SK-N-SH (cell line): Measurements from ENCODE around the gene RALBP1. TPM values are rescaled to one million over a fixed set of nuclear protein-coding genes. Genes with fewer than 3 reads are reported as not detected.

Source experiments
- CTCF ChIA-PET: fragments of 300-600, 350-600 bp; formaldehyde crosslinking; extraction: SDS; loops from one replicate; lab custom pipeline; 2021; lab: Yijun Ruan, JAX
- POLR2A ChIA-PET: fragments of 350-600 bp; sonication (Branson Sonifier 250); formaldehyde crosslinking; extraction: SDS; loops from one replicate; lab custom pipeline; 2020; ENCODE audit warnings: antibody characterized with exemption, inconsistent platforms; lab: Yijun Ruan, JAX
- DNase-seq: peaks from one replicate; pipeline ENCODE4 v3.0.0; 2012
- H2AFZ ChIP-seq: fragments of 200-600 bp; sonication (generic); 2 replicates; pipeline ENCODE4 v1.8.1; 2016; ENCODE audit warnings: antibody characterized with exemption, mild to moderate bottlenecking, low read depth
- H3F3A ChIP-seq: fragments of 200-600 bp; sonication (generic); replicated peaks from 2 replicates; pipeline ENCODE3; 2016; ENCODE audit warnings: antibody characterized with exemption, mild to moderate bottlenecking; ENCODE audit not compliant: insufficient read depth
- H3K27ac ChIP-seq, 2 experiments: fragments of 200-500 bp in 1 of 2; fragments of 200-600 bp in 1 of 2; sonication (Bioruptor generic) in 1 of 2; sonication (generic), shearing (Covaris generic) in 1 of 2; 2 replicates each; pipeline versions ENCODE4 v1.5.1 to v1.6.1; 2014 to 2016; ENCODE audit warnings: low read depth in 2 of 2, inconsistent platforms in 1 of 2, low read length in 1 of 2, mild to moderate bottlenecking in 1 of 2, mixed read lengths in 1 of 2
- H3K27me3 ChIP-seq: fragments of 200-600 bp; sonication (generic), shearing (Covaris generic); 2 replicates; pipeline ENCODE4 v1.6.1; 2016; ENCODE audit warnings: mixed run types; ENCODE audit not compliant: insufficient read depth
- H3K36me3 ChIP-seq, 2 experiments: fragments of 200-500 bp in 1 of 2; fragments of 200-600 bp in 1 of 2; sonication (Bioruptor generic) in 1 of 2; sonication (generic) in 1 of 2; replicated peaks in 1 of 2; 2 replicates each; pipeline versions ENCODE3 to v1.5.1; 2014 to 2016; ENCODE audit warnings: low read length in 1 of 2, mild to moderate bottlenecking in 1 of 2; ENCODE audit not compliant: insufficient read depth in 2 of 2, control insufficient read depth in 1 of 2
- H3K4me1 ChIP-seq, 2 experiments: fragments of 200-500 bp in 1 of 2; fragments of 200-600 bp in 1 of 2; sonication (Bioruptor generic) in 1 of 2; sonication (generic), shearing (Covaris generic) in 1 of 2; 2 replicates each; pipeline versions ENCODE4 v1.5.1 to v1.6.1; 2014 to 2016; ENCODE audit warnings: low read depth in 1 of 2, low read length in 1 of 2, mixed run types in 1 of 2; ENCODE audit not compliant: insufficient read depth in 2 of 2, control insufficient read depth in 1 of 2
- H3K4me2 ChIP-seq: fragments of 200-600 bp; sonication (generic), shearing (Covaris generic); 2 replicates; pipeline ENCODE4 v1.6.1; 2017; ENCODE audit warnings: mixed run types
- H3K4me3 ChIP-seq, 2 experiments: fragments of 200-500 bp in 1 of 2; fragments of 200-600 bp in 1 of 2; sonication (Bioruptor generic) in 1 of 2; sonication (generic), shearing (Covaris generic) in 1 of 2; 2 replicates each; pipeline versions ENCODE4 v1.5.1 to v1.8.1; 2014 to 2016; ENCODE audit warnings: low read depth in 2 of 2, inconsistent platforms in 1 of 2, low read length in 1 of 2, mild to moderate bottlenecking in 1 of 2, mixed read lengths in 1 of 2, moderate library complexity in 1 of 2
- H3K79me2 ChIP-seq: fragments of 200-600 bp; sonication (generic); 2 replicates; pipeline ENCODE4 v1.8.1; 2017; ENCODE audit warnings: mild to moderate bottlenecking; ENCODE audit not compliant: insufficient read depth
- H3K9ac ChIP-seq: fragments of 200-600 bp; sonication (generic); 2 replicates; pipeline ENCODE4 v1.6.1; 2017; ENCODE audit warnings: mixed run types
- H3K9me2 ChIP-seq: fragments of 200-600 bp; sonication (generic); 2 replicates; pipeline ENCODE4 v1.6.1; 2017; ENCODE audit warnings: mixed run types
- H3K9me3 ChIP-seq: fragments of 200-600 bp; sonication (generic); 2 replicates; pipeline ENCODE4 v1.6.1; 2017; ENCODE audit warnings: mixed run types, mild to moderate bottlenecking, moderate library complexity
- H4K20me1 ChIP-seq: fragments of 200-600 bp; sonication (generic); 2 replicates; pipeline ENCODE4 v1.6.1; 2017; ENCODE audit warnings: mild to moderate bottlenecking, mixed run types; ENCODE audit not compliant: insufficient read depth
- CHD2 ChIP-seq: fragments of 150-350 bp; IDR thresholded peaks from 2 replicates; pipeline ENCODE4 v1.6.1; 2018; ENCODE audit warnings: low read length; ENCODE audit not compliant: partially characterized antibody
- ELF1 ChIP-seq: IDR thresholded peaks from 2 replicates; pipeline ENCODE4 v1.4.0; 2012
- EZH2phosphoT487 ChIP-seq: fragments of 200-600 bp; sonication (generic); IDR thresholded peaks from 2 replicates; pipeline ENCODE4 v1.6.1; 2017; ENCODE audit warnings: low read depth, mixed run types, mild to moderate bottlenecking, antibody characterized with exemption, moderate library complexity, borderline replicate concordance
- FOSL2 ChIP-seq: IDR thresholded peaks from 2 replicates; pipeline ENCODE4 v1.4.0; 2012; ENCODE audit warnings: low read depth, mild to moderate bottlenecking, moderate library complexity, borderline replicate concordance
- FOXJ3 ChIP-seq: sonication (generic); formaldehyde crosslinking; IDR thresholded peaks from 2 replicates; pipeline ENCODE4 v1.5.1; 2020; ENCODE audit warnings: mild to moderate bottlenecking, missing genetic modification reagents
- FOXM1 ChIP-seq: IDR thresholded peaks from 2 replicates; pipeline ENCODE4 v1.4.0; 2012; ENCODE audit warnings: low read depth, mild to moderate bottlenecking
- GATA2 ChIP-seq: sonication (generic); formaldehyde crosslinking; IDR thresholded peaks from 2 replicates; pipeline ENCODE4 v1.5.0; 2020; ENCODE audit warnings: mild to moderate bottlenecking, missing genetic modification reagents
- JUND ChIP-seq: IDR thresholded peaks from 2 replicates; pipeline ENCODE4 v1.4.0; 2012
- MAX ChIP-seq: IDR thresholded peaks from 2 replicates; pipeline ENCODE4 v1.4.0; 2012; ENCODE audit warnings: low read depth
- MEF2A ChIP-seq: IDR thresholded peaks from 2 replicates; pipeline ENCODE4 v1.4.0; 2012; ENCODE audit warnings: low read depth, borderline replicate concordance
- MXI1 ChIP-seq: IDR thresholded peaks from 2 replicates; pipeline ENCODE4 v1.6.1; 2012; ENCODE audit warnings: mild to moderate bottlenecking, low read depth, low read length, improper control_type of control experiment
- NFIC ChIP-seq: IDR thresholded peaks from 2 replicates; pipeline ENCODE4 v1.4.0; 2012; ENCODE audit warnings: borderline replicate concordance
- PBX3 ChIP-seq: IDR thresholded peaks from 2 replicates; pipeline ENCODE4; 2012
- POLR2AphosphoS5 ChIP-seq: IDR thresholded peaks from 2 replicates; pipeline ENCODE4 v1.6.1; 2012; ENCODE audit warnings: low read depth, low read length
- RAD21 ChIP-seq: IDR thresholded peaks from 2 replicates; pipeline ENCODE4 v1.6.1; 2012; ENCODE audit warnings: mild to moderate bottlenecking, low read length
- RCOR1 ChIP-seq: fragments of 150-350 bp; IDR thresholded peaks from 2 replicates; pipeline ENCODE4 v1.6.1; 2017; ENCODE audit warnings: antibody characterized with exemption, low read length
- RFX5 ChIP-seq: IDR thresholded peaks from 2 replicates; pipeline ENCODE4 v1.6.1; 2012; ENCODE audit warnings: mild to moderate bottlenecking, improper control_type of control experiment, low read length
- RXRA ChIP-seq: IDR thresholded peaks from 2 replicates; pipeline ENCODE4 v1.4.0; 2012; ENCODE audit warnings: low read depth, mild to moderate bottlenecking, borderline replicate concordance
- TAF1 ChIP-seq: IDR thresholded peaks from 2 replicates; pipeline ENCODE4 v1.6.1; 2012; ENCODE audit warnings: low read depth, mild to moderate bottlenecking, low read length, moderate library complexity, borderline replicate concordance
- TCF12 ChIP-seq: IDR thresholded peaks from 2 replicates; pipeline ENCODE4 v1.4.0; 2012
- TEAD4 ChIP-seq: IDR thresholded peaks from 2 replicates; pipeline ENCODE4 v1.4.0; 2012; ENCODE audit warnings: mild to moderate bottlenecking, borderline replicate concordance; ENCODE audit not compliant: insufficient read depth
- USF1 ChIP-seq: IDR thresholded peaks from 2 replicates; pipeline ENCODE4 v1.4.0; 2012; ENCODE audit warnings: low read depth, borderline replicate concordance
- USF2 ChIP-seq: fragments of 150-350 bp; IDR thresholded peaks from 2 replicates; pipeline ENCODE4 v1.6.1; 2017; ENCODE audit warnings: antibody characterized with exemption, low read length, low read depth, borderline replicate concordance
- ZBTB33 ChIP-seq: IDR thresholded peaks from 2 replicates; pipeline ENCODE4 v1.4.0; 2012; ENCODE audit warnings: low read depth, borderline replicate concordance
- WGBS: methylation state at CpG from one replicate; pipeline ENCODE4 v1.1.6; 2017; ENCODE audit warnings: low lambda C conversion rate; 5-methylcytosine and 5-hydroxymethylcytosine counted together
- polyA plus RNA-seq, 3 experiments: library from polyadenylated mRNA; depleted of rRNA; stranded (reverse); fragments of >200 nt; gene quantifications; 2 replicates each; pipeline ENCODE4 v1.2.3, GENCODE V29; 2012

RALBP1 gene
- polyA plus RNA-seq, 1 of the 3 experiments (the other 2 are of a cell fraction) = 43.8 TPM

- peak; percentile 96 for TF ChIP-seq ZBTB33
- TF ChIP-seq USF1 = no peak; the same call in 1 of the 2 replicates
- TF ChIP-seq FOSL2 = no peak
- 0 out of 2 replicates have a peak, but pooled peaks have one; percentile 75 for TF ChIP-seq MXI1
- no peak for TF ChIP-seq USF2
- TF ChIP-seq RXRA = no peak
- TF ChIP-seq PBX3 = peak; percentile 31; the same call in 1 of the 2 replicates
Measured at GRCh38 chr18:9474983-9475642, at the start of gene RALBP1 (continued).

GRCh38 chr18:9426753-9427152 is 48.6 kb upstream of the RALBP1 start:
- ChIA-PET CTCF (interaction anchor here (0.7 kb wide), 1 partner anchor 18 kb away, joined by 3 read pairs; no protein-coding TSS in a partner anchor), POLR2A (no interaction called here)
- H3K9ac ChIP-seq = no peak overlapping the region
- no peak for DNase-seq
- H3K4me2 ChIP-seq = no peak overlapping the region
- no peaks in the 10 kb centered on the region for H3K27me3 ChIP-seq
- H3K4me3 ChIP-seq = no peak overlapping the region
- H3F3A ChIP-seq = no peaks in the 10 kb centered on the region
- no peaks in the 10 kb centered on the region for H3K36me3 ChIP-seq
- no peaks in the 10 kb centered on the region for H3K4me1 ChIP-seq
- no peaks in the 10 kb centered on the region for H4K20me1 ChIP-seq
- no peak for TF ChIP-seq MXI1
- no peak for TF ChIP-seq TEAD4
- no peak for TF ChIP-seq NFIC
- TF ChIP-seq FOXM1 = no peak
- TF ChIP-seq RCOR1 = no peak
- TF ChIP-seq MAX = no peak
- TF ChIP-seq FOXJ3 (CRISPR knock-in tag) = no peak
- no peak for TF ChIP-seq ELF1
- no peak for TF ChIP-seq EZH2phosphoT487
- TF ChIP-seq POLR2AphosphoS5 = no peak
- no peak for TF ChIP-seq TCF12
- no peak for TF ChIP-seq RXRA
- TF ChIP-seq GATA2 (CRISPR knock-in tag) = no peak
- no peak for TF ChIP-seq PBX3
- no peak for TF ChIP-seq CHD2
- TF ChIP-seq RAD21 = no peak
- TF ChIP-seq TAF1 = no peak
- TF ChIP-seq MEF2A = no peak
- TF ChIP-seq JUND = no peak
- TF ChIP-seq RFX5 = no peak
- 79% methylated on average over 7 of the region's 7 CpGs for WGBS
- no peaks in the 10 kb centered on the region for H3K79me2 ChIP-seq
- no peak overlapping the region for H2AFZ ChIP-seq
- H3K27ac ChIP-seq = no peak overlapping the region
- H3K9me3 ChIP-seq = no peaks in the 10 kb centered on the region
- no peaks in the 10 kb centered on the region for H3K9me2 ChIP-seq
